Renal cortical epithelial cell (primary cell): ENCODE data around the gene CPED1. TPM values are rescaled to one million over a fixed set of nuclear protein-coding genes. Genes with fewer than 3 reads are reported as not detected.
"Not testable (repeated sequence)": the region's sequence is repeated elsewhere in the genome, so short reads cannot be mapped to it uniquely, and the experiment has no call there.

Source experiments
- DNase-seq: peaks from one replicate; pipeline ENCODE4 v3.0.0-alpha.2; 2011; ENCODE audit warnings: low read depth
- total RNA-seq: library from RNA; depleted of rRNA; stranded (reverse); fragments of >200 nt; gene quantifications from 2 replicates; pipeline ENCODE4 v1.2.3, GENCODE V29; 2014

Gene CPED1
- total RNA-seq, 1 donor from 2014 or later: 1.1 TPM

GRCh38 chr7:120981117-120981516, 7.4 kb upstream of the CPED1 start:
- DNase-seq: no peak

- peak; percentile 36 for DNase-seq
Measured at GRCh38 chr7:120981888-120982615, 6.5 kb upstream of the CPED1 start.

- not testable (repeated sequence) for DNase-seq
Measured at GRCh38 chr7:120983592-120983991, 4.9 kb upstream of the CPED1 start.

- DNase-seq: no peak
Measured at GRCh38 chr7:120984406-120984805, 4.1 kb upstream of the CPED1 start.

- DNase-seq: no peak
Measured at GRCh38 chr7:120985130-120985758, 3.3 kb upstream of the CPED1 start.

- no peak for DNase-seq
Measured at GRCh38 chr7:120985839-120986238, 2.7 kb upstream of the CPED1 start.

GRCh38 chr7:120986650-120987049, 1.9 kb upstream of the CPED1 start:
- DNase-seq: no peak

- no peak for DNase-seq
Measured at GRCh38 chr7:120987280-120987679, 1.2 kb upstream of the CPED1 start.

GRCh38 chr7:120987683-120988590, 574 bp upstream of the CPED1 start:
- DNase-seq: peak; percentile 86

GRCh38 chr7:120989257-120990220, 1.0 kb downstream of the CPED1 start:
- no peak for DNase-seq

- DNase-seq: no peak
Measured at GRCh38 chr7:120990468-120991118, 2.1 kb downstream of the CPED1 start.

GRCh38 chr7:120991161-120991560, 2.6 kb downstream of the CPED1 start:
- DNase-seq: no peak

- no peak for DNase-seq
Measured at GRCh38 chr7:120991581-120991980, 3.1 kb downstream of the CPED1 start.

GRCh38 chr7:120992272-120992964, 3.9 kb downstream of the CPED1 start:
- DNase-seq: no peak

- no peak for DNase-seq
Measured at GRCh38 chr7:120992965-120993494, 4.5 kb downstream of the CPED1 start.

GRCh38 chr7:120993553-120994191, 5.2 kb downstream of the CPED1 start:
- peak; percentile 39 for DNase-seq

- DNase-seq: no peak
Measured at GRCh38 chr7:120994512-120995410, 6.2 kb downstream of the CPED1 start.

- DNase-seq: no peak
Measured at GRCh38 chr7:120995654-120996053, 7.1 kb downstream of the CPED1 start.
